Caco-2 (cell line): ENCODE measurements around the gene LRRC47. TPM values are rescaled to one million over a fixed set of nuclear protein-coding genes. Genes with fewer than 3 reads are reported as not detected.
"Not testable (repeated sequence)": the region's sequence is repeated elsewhere in the genome, so short reads cannot be mapped to it uniquely, and the experiment has no call there.

ENCODE experiments used
- BruUV-seq: library from RNA; stranded (reverse); fragments of 400-500 nt; replicated peaks from 2 replicates; lab custom pipeline; 2021; lab: Mats Ljungman, UMichigan
- CTCF ChIA-PET: fragments of 300-600 bp; sonication (Branson Sonifier 250); formaldehyde crosslinking; loops from one replicate; lab custom pipeline; 2022; ENCODE audit warnings: antibody characterized with exemption; lab: Charles Lee
- POLR2A ChIA-PET: fragments of 300-600 bp; sonication (Branson Sonifier 250); formaldehyde crosslinking; loops from one replicate; lab custom pipeline; 2022; ENCODE audit warnings: antibody characterized with exemption; lab: Charles Lee
- DNase-seq, 2 experiments: peaks; one replicate each; pipeline versions ENCODE4 v3.0.0 to v3.0.0-alpha.2; 2020 to 2022
- H3K27me3 ChIP-seq: replicated peaks from 2 replicates; pipeline ENCODE4 v1.6.0; 2011; ENCODE audit warnings: low read length; ENCODE audit not compliant: control insufficient read depth, insufficient read depth
- H3K36me3 ChIP-seq: 2 replicates; pipeline ENCODE4 v1.5.1; 2011; ENCODE audit warnings: low read length; ENCODE audit not compliant: control insufficient read depth, insufficient read depth
- H3K4me1 ChIP-seq: fragments of 250-450 bp; sonication (Bioruptor Pico); 2 replicates; pipeline ENCODE4 v1.5.1; 2020; ENCODE audit warnings: mild to moderate bottlenecking
- H3K4me3 ChIP-seq: 2 replicates; pipeline ENCODE4 v1.5.1; 2011; ENCODE audit warnings: low read depth, mild to moderate bottlenecking, control low read depth, low read length
- H3K9me3 ChIP-seq: fragments of 250-450 bp; sonication (Bioruptor Pico); 2 replicates; pipeline ENCODE4 v1.5.1; 2020; ENCODE audit warnings: mild to moderate bottlenecking, moderate library complexity
- H3K27ac Mint-ChIP-seq: one replicate; pipeline ENCODE4 v1.8.0; 2022; ENCODE audit warnings: mixed read lengths; ENCODE audit not compliant: unreplicated experiment
- H3K27me3 Mint-ChIP-seq: one replicate; pipeline ENCODE4 v1.8.0; 2022; ENCODE audit warnings: mixed read lengths; ENCODE audit not compliant: insufficient read depth, unreplicated experiment
- H3K36me3 Mint-ChIP-seq: one replicate; pipeline ENCODE4 v1.8.0; 2022; ENCODE audit warnings: mild to moderate bottlenecking, mixed read lengths; ENCODE audit not compliant: insufficient read depth, unreplicated experiment
- H3K4me1 Mint-ChIP-seq: one replicate; pipeline ENCODE4 v1.8.0; 2022; ENCODE audit warnings: low read depth, mixed read lengths; ENCODE audit not compliant: unreplicated experiment
- H3K4me3 Mint-ChIP-seq: one replicate; pipeline ENCODE4 v1.8.0; 2022; ENCODE audit warnings: mild to moderate bottlenecking, moderate library complexity, mixed read lengths; ENCODE audit not compliant: unreplicated experiment
- H3K9me3 Mint-ChIP-seq: one replicate; pipeline ENCODE4 v1.8.0; 2022; ENCODE audit warnings: mixed read lengths; ENCODE audit not compliant: unreplicated experiment
- CTCF ChIP-seq, 2 experiments: fragments of 200-600 bp in 1 of 2; IDR thresholded peaks; 1 replicate in 1 of 2; 2 replicates in 1 of 2; pipeline versions ENCODE4 v1.5.1 to v1.8.0; 2011 to 2022; ENCODE audit warnings: antibody characterized with exemption in 1 of 2, control low read depth in 1 of 2, inconsistent platforms in 1 of 2, low read depth in 1 of 2, low read length in 1 of 2, mild to moderate bottlenecking in 1 of 2, moderate library complexity in 1 of 2; ENCODE audit not compliant: insufficient read depth in 1 of 2, severe bottlenecking in 1 of 2, unreplicated experiment in 1 of 2
- intact Hi-C: fragments of 100-400 bp; cut with micrococcal nuclease; formaldehyde crosslinking; loops from one replicate; pipeline ENCODE4 v1.10.0; 2022; ENCODE audit not compliant: unreplicated experiment
- total RNA-seq: library from RNA; stranded (reverse); gene quantifications from 2 replicates; pipeline ENCODE4 v1.2.3, GENCODE V29; 2022

Gene LRRC47
- total RNA-seq, 1 experiment from 2014 or later: 48.5 TPM

GRCh38 chr1:3807769-3808168 lies 11.5 kb upstream of the LRRC47 start:
- no peaks in the 10 kb centered on the region; the same call in 1 of the 2 replicates for H3K9me3 ChIP-seq
- peaks cover 22% of the 10 kb centered on the region for H3K9me3 Mint-ChIP-seq
- H3K36me3 ChIP-seq: no peaks in the 10 kb centered on the region
- intact Hi-C loops: no loop called here
- no peak overlapping the region for H3K4me3 Mint-ChIP-seq
- no peak overlapping the region for H3K27ac Mint-ChIP-seq
- BruUV-seq: no TSS peak
- no peak for DNase-seq
- no peaks in the 10 kb centered on the region for H3K27me3 ChIP-seq
- no peaks in the 10 kb centered on the region for H3K4me1 Mint-ChIP-seq
- ChIA-PET POLR2A (no interaction called here), CTCF (no interaction called here)
- no peaks in the 10 kb centered on the region for H3K4me1 ChIP-seq
- TF ChIP-seq CTCF (IDR thresholded peaks at IDR 0.05; ENCODE audit: insufficient read depth in 1 of 2, low read depth in 1 of 2, low read length in 1 of 2, severe bottlenecking in 1 of 2, unreplicated experiment in 1 of 2): no peak
- H3K27me3 Mint-ChIP-seq: peaks cover 7% of the 10 kb centered on the region
- H3K36me3 Mint-ChIP-seq: no peaks in the 10 kb centered on the region
- H3K4me3 ChIP-seq: no peak overlapping the region

- H3K27ac Mint-ChIP-seq: no peak overlapping the region
- no peaks in the 10 kb centered on the region for H3K36me3 ChIP-seq
- H3K4me3 ChIP-seq: no peak overlapping the region
- no peak for DNase-seq
- no peaks in the 10 kb centered on the region for H3K36me3 Mint-ChIP-seq
- no peak for TF ChIP-seq CTCF (IDR thresholded peaks at IDR 0.05; ENCODE audit: insufficient read depth in 1 of 2, low read depth in 1 of 2, low read length in 1 of 2, severe bottlenecking in 1 of 2, unreplicated experiment in 1 of 2)
- H3K27me3 ChIP-seq: no peaks in the 10 kb centered on the region
- ChIA-PET POLR2A (no interaction called here), CTCF (no interaction called here)
- H3K4me1 ChIP-seq: no peaks in the 10 kb centered on the region
- intact Hi-C loops: no loop called here
- H3K4me1 Mint-ChIP-seq: no peaks in the 10 kb centered on the region
- BruUV-seq: no TSS peak
- H3K9me3 Mint-ChIP-seq: peaks cover 22% of the 10 kb centered on the region
- peaks cover 3% of the 10 kb centered on the region; the same call in 1 of the 2 replicates for H3K9me3 ChIP-seq
- H3K27me3 Mint-ChIP-seq: peaks cover 7% of the 10 kb centered on the region
- no peak overlapping the region for H3K4me3 Mint-ChIP-seq
These were observed 8.7 kb upstream of the LRRC47 start for GRCh38 chr1:3805038-3805437.

GRCh38 chr1:3804627-3804944 lies 8.3 kb upstream of the LRRC47 start:
- BruUV-seq, H3K4me1 Mint-ChIP-seq, POLR2A ChIA-PET, intact Hi-C loops, H3K4me1 ChIP-seq, H3K36me3 ChIP-seq, H3K4me3 Mint-ChIP-seq, H3K9me3 ChIP-seq, DNase-seq, H3K27me3 Mint-ChIP-seq, CTCF ChIA-PET, H3K27me3 ChIP-seq, H3K36me3 Mint-ChIP-seq, H3K4me3 ChIP-seq, H3K27ac Mint-ChIP-seq: not testable (repeated sequence)
- H3K9me3 Mint-ChIP-seq: peaks cover 22% of the 10 kb centered on the region
